GM23338 (cell line): ENCODE measurements around the gene ZNF892. TPM values are rescaled to one million over a fixed set of nuclear protein-coding genes. Genes with fewer than 3 reads are reported as not detected.

Source experiments
- ATAC-seq: fragments of 200-7000 bp; cut with Tn5 transposase; 3 replicates; pipeline ENCODE4 v1.9.1; 2020
- DNase-seq: peaks from one replicate; pipeline ENCODE4 v3.0.0-alpha.2; 2015; ENCODE audit warnings: low spot score
- H2AFZ ChIP-seq: fragments of 200-600 bp; sonication (generic); 2 replicates; pipeline ENCODE4 v1.8.0; 2016; ENCODE audit warnings: antibody characterized with exemption, mild to moderate bottlenecking, moderate library complexity
- H3F3A ChIP-seq: fragments of 200-600 bp; sonication (generic); replicated peaks from 2 replicates; pipeline ENCODE4 v1.8.0; 2017; ENCODE audit warnings: antibody characterized with exemption, mixed run types, low read depth
- H3K27ac ChIP-seq: fragments of 200-600 bp; sonication (generic); 2 replicates; pipeline ENCODE4 v1.6.1; 2016; ENCODE audit warnings: low read depth
- H3K27me3 ChIP-seq: fragments of 200-600 bp; sonication (generic); 2 replicates; pipeline ENCODE4 v1.8.0; 2016; ENCODE audit warnings: mild to moderate bottlenecking, mixed run types, moderate library complexity; ENCODE audit not compliant: insufficient read depth
- H3K36me3 ChIP-seq: fragments of 200-600 bp; sonication (generic); 2 replicates; pipeline ENCODE4 v1.8.0; 2016; ENCODE audit warnings: mild to moderate bottlenecking; ENCODE audit not compliant: insufficient read depth
- H3K4me1 ChIP-seq: fragments of 200-600 bp; sonication (generic); 2 replicates; pipeline ENCODE4 v1.8.0; 2016; ENCODE audit warnings: mild to moderate bottlenecking, moderate library complexity; ENCODE audit not compliant: insufficient read depth
- H3K4me2 ChIP-seq: fragments of 200-600 bp; sonication (generic); 2 replicates; pipeline ENCODE4 v1.7.1; 2017; ENCODE audit warnings: mixed run types
- H3K4me3 ChIP-seq: fragments of 200-600 bp; sonication (generic); 2 replicates; pipeline ENCODE4 v1.6.1; 2016; ENCODE audit warnings: mixed run types
- H3K79me2 ChIP-seq: fragments of 200-600 bp; sonication (generic); replicated peaks from 2 replicates; pipeline ENCODE4 v1.8.0; 2017; ENCODE audit warnings: mild to moderate bottlenecking; ENCODE audit not compliant: insufficient read depth
- H3K9me2 ChIP-seq: fragments of 200-600 bp; sonication (generic); 2 replicates; pipeline ENCODE4 v1.8.0; 2017; ENCODE audit not compliant: insufficient read depth
- H4K20me1 ChIP-seq: fragments of 200-600 bp; sonication (generic); replicated peaks from 2 replicates; pipeline ENCODE4 v1.8.0; 2017; ENCODE audit warnings: mild to moderate bottlenecking; ENCODE audit not compliant: insufficient read depth
- H3K27ac Mint-ChIP-seq: 2 replicates; pipeline ENCODE4 v1.8.0; 2020; ENCODE audit warnings: inconsistent platforms, mild to moderate bottlenecking, moderate library complexity, mixed read lengths
- H3K27me3 Mint-ChIP-seq: 3 replicates; pipeline ENCODE4 v1.8.0; 2022; ENCODE audit warnings: low read depth, mild to moderate bottlenecking, moderate library complexity, mixed read lengths, inconsistent platforms; ENCODE audit not compliant: insufficient read depth, poor library complexity
- H3K36me3 Mint-ChIP-seq: 3 replicates; pipeline ENCODE4 v1.8.0; 2021; ENCODE audit warnings: low read depth, mild to moderate bottlenecking, inconsistent platforms, moderate library complexity, mixed read lengths
- H3K4me1 Mint-ChIP-seq: 3 replicates; pipeline ENCODE4 v1.8.0; 2020; ENCODE audit warnings: mild to moderate bottlenecking, inconsistent platforms, mixed read lengths
- H3K4me3 Mint-ChIP-seq: 3 replicates; pipeline ENCODE4 v1.8.0; 2021; ENCODE audit warnings: moderate library complexity, mild to moderate bottlenecking, inconsistent platforms, mixed read lengths
- H3K9me3 Mint-ChIP-seq: 3 replicates; pipeline ENCODE4 v1.8.0; 2020; ENCODE audit warnings: moderate library complexity, mild to moderate bottlenecking, inconsistent platforms, mixed read lengths
- JUNB ChIP-seq: IDR thresholded peaks from one replicate; pipeline ENCODE4 v1.6.1; 2016; ENCODE audit warnings: antibody characterized with exemption; ENCODE audit not compliant: unreplicated experiment
- NANOG ChIP-seq: IDR thresholded peaks from 2 replicates; pipeline ENCODE4 v1.6.1; 2016; ENCODE audit warnings: antibody characterized with exemption, borderline replicate concordance
- STAT1 ChIP-seq: IDR thresholded peaks from one replicate; pipeline ENCODE4 v1.6.1; 2016; ENCODE audit warnings: antibody characterized with exemption; ENCODE audit not compliant: unreplicated experiment
- ZNF331 ChIP-seq: fragments of 250-450 bp; sonication (Bioruptor Pico); IDR thresholded peaks from 2 replicates; pipeline ENCODE4 v1.5.0; 2020; ENCODE audit warnings: low read depth, mild to moderate bottlenecking, moderate library complexity
- polyA plus RNA-seq: library from polyadenylated mRNA; unstranded; fragments of >200 nt; fragmentation: Nextera tagmentation; extraction: Ambion mirVana; gene quantifications from 2 replicates; pipeline ENCODE4 v1.2.1, GENCODE V29; 2016
- total RNA-seq: library from RNA; depleted of rRNA; stranded (reverse); fragments of >200 nt; shearing (Covaris generic); gene quantifications from 2 replicates; pipeline ENCODE4 v1.2.3, GENCODE V29; 2014
- TF ChIP-seq, protein P1 (sequence below): IDR thresholded peaks from one replicate; pipeline ENCODE4 v1.6.1; 2018; ENCODE audit warnings: antibody characterized with exemption; ENCODE audit not compliant: unreplicated experiment
- TF ChIP-seq, protein P2 (sequence below), 2 experiments: fragments of 200-600 bp in 1 of 2; sonication (generic) in 1 of 2; conservative IDR thresholded peaks; 2 replicates each; pipeline versions ENCODE4 v1.5.1 to v1.6.1; 2016 to 2017; ENCODE audit warnings: antibody characterized with exemption in 2 of 2, low read depth in 2 of 2, mild to moderate bottlenecking in 2 of 2, moderate library complexity in 1 of 2
- TF ChIP-seq, protein P3 (sequence below): fragments of 250-450 bp; sonication (Bioruptor Pico); IDR thresholded peaks from 2 replicates; pipeline ENCODE4 v1.5.0; 2020; ENCODE audit warnings: mild to moderate bottlenecking, moderate library complexity

ZNF892 gene
- total and polyA plus RNA-seq, 2 experiments from 2014 or later: 2.2 to 17.9 TPM

DNA sequence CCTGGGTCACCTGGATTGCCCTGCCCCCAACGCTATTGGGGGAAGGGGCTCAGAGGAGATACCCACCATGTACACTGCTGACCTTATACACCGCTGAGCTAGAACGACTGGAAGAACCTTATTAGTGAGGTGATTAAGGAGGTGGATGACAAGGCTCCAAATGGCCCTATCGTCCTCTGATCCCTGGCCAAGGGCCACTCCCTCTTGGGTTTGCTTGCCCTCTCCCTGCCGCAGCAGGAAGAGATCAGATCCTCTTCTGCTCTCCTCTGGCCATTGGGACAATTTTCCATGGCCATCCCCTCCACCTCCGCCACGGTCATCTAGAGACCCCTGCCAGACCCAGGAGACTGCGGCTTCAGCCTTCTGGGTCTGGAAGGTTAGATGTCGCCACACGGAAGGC lies 48.9 kb upstream of the ZNF892 start:
- Mint-ChIP-seq H3K4me3 (peak overlapping the region; percentile 83), H3K27ac (no peak overlapping the region), H3K27me3 (peaks cover 11% of the 10 kb centered on the region), H3K9me3 (peaks cover 10% of the 10 kb centered on the region), H3K4me1 (peaks cover 3% of the 10 kb centered on the region; the same call in 1 of the 3 replicates), H3K36me3 (peaks cover 28% of the 10 kb centered on the region)
- Histone ChIP-seq H4K20me1 (0 out of 2 replicates have a peak, but pooled peaks cover 3% of the 10 kb centered on the region), H3K4me2 (peak overlapping the region; percentile 91), H3K36me3 (no peaks in the 10 kb centered on the region), H3K9me2 (no peaks in the 10 kb centered on the region), H2AFZ (peak overlapping the region; percentile 99), H3K4me3 (peak overlapping the region; percentile 80), H3K4me1 (peaks cover 7% of the 10 kb centered on the region), H3K27me3 (peaks cover 35% of the 10 kb centered on the region), H3K79me2 (no peaks in the 10 kb centered on the region), H3F3A (0 out of 2 replicates have a peak, but pooled peaks cover 4% of the 10 kb centered on the region), H3K27ac (no peak overlapping the region)
- TF ChIP-seq, protein P1, sequence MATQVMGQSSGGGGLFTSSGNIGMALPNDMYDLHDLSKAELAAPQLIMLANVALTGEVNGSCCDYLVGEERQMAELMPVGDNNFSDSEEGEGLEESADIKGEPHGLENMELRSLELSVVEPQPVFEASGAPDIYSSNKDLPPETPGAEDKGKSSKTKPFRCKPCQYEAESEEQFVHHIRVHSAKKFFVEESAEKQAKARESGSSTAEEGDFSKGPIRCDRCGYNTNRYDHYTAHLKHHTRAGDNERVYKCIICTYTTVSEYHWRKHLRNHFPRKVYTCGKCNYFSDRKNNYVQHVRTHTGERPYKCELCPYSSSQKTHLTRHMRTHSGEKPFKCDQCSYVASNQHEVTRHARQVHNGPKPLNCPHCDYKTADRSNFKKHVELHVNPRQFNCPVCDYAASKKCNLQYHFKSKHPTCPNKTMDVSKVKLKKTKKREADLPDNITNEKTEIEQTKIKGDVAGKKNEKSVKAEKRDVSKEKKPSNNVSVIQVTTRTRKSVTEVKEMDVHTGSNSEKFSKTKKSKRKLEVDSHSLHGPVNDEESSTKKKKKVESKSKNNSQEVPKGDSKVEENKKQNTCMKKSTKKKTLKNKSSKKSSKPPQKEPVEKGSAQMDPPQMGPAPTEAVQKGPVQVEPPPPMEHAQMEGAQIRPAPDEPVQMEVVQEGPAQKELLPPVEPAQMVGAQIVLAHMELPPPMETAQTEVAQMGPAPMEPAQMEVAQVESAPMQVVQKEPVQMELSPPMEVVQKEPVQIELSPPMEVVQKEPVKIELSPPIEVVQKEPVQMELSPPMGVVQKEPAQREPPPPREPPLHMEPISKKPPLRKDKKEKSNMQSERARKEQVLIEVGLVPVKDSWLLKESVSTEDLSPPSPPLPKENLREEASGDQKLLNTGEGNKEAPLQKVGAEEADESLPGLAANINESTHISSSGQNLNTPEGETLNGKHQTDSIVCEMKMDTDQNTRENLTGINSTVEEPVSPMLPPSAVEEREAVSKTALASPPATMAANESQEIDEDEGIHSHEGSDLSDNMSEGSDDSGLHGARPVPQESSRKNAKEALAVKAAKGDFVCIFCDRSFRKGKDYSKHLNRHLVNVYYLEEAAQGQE: no peak
- TF ChIP-seq STAT1 (no peak), ZNF331 (CRISPR knock-in tag) (no peak), NANOG (no peak), JUNB (no peak)
- TF ChIP-seq, protein P2, sequence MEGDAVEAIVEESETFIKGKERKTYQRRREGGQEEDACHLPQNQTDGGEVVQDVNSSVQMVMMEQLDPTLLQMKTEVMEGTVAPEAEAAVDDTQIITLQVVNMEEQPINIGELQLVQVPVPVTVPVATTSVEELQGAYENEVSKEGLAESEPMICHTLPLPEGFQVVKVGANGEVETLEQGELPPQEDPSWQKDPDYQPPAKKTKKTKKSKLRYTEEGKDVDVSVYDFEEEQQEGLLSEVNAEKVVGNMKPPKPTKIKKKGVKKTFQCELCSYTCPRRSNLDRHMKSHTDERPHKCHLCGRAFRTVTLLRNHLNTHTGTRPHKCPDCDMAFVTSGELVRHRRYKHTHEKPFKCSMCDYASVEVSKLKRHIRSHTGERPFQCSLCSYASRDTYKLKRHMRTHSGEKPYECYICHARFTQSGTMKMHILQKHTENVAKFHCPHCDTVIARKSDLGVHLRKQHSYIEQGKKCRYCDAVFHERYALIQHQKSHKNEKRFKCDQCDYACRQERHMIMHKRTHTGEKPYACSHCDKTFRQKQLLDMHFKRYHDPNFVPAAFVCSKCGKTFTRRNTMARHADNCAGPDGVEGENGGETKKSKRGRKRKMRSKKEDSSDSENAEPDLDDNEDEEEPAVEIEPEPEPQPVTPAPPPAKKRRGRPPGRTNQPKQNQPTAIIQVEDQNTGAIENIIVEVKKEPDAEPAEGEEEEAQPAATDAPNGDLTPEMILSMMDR (conservative IDR thresholded peaks at IDR 0.05; ENCODE audit: low read depth in 2 of 2): no peak
- no peak for ATAC-seq
- peak; percentile 1 for DNase-seq

DNA sequence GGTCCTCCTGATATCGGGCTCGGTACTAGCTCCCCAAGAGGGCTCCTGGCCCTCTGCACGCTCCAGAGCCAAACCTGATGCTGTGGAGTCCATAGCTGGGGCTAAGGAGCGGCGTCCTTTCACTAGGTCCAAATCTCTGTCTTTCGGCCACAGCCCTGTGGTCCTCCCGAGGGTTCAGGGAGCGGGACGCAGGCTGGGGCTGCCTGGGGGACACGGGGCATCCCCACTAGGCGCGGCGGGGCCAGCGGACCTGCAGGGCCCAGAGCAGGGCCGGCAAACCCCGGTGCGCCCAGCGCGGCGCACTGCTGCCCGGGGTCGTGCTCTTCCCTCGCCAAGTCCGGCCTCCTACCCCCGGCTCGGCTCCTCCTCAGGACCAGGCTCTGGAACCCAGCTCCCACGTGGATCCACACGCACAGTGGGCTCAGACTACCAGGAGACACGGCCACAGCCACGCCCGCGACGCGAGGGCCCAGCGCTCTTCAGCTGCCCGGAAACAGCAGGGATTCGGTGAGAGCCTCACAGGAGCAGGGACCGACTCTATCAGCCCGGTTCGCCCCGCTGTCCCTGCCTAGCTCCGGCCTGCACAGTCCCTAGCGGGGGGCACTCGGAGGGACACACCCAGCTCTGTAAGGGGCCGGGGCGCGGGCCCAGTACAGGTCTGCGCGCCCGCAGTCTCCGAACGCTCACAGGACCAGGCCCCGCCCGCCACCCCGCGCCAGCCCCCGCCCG lies 48.3 kb upstream of the ZNF892 start:
- H4K20me1 ChIP-seq: 0 out of 2 replicates have a peak, but pooled peaks cover 3% of the 10 kb centered on the region
- H2AFZ ChIP-seq: peak overlapping the region; percentile 99
- H3K27me3 Mint-ChIP-seq: peaks cover 11% of the 10 kb centered on the region
- H3K27ac ChIP-seq: no peak overlapping the region
- ATAC-seq: peak; percentile 85
- H3F3A ChIP-seq: 0 out of 2 replicates have a peak, but pooled peaks cover 4% of the 10 kb centered on the region
- peaks cover 3% of the 10 kb centered on the region; the same call in 2 of the 3 replicates for H3K4me1 Mint-ChIP-seq
- H3K36me3 Mint-ChIP-seq: peaks cover 22% of the 10 kb centered on the region
- H3K4me2 ChIP-seq: peak overlapping the region; percentile 91
- H3K27ac Mint-ChIP-seq: no peak overlapping the region
- DNase-seq: peak; percentile 72
- peaks cover 7% of the 10 kb centered on the region for H3K4me1 ChIP-seq
- peak overlapping the region; percentile 80 for H3K4me3 ChIP-seq
- H3K9me3 Mint-ChIP-seq: peaks cover 8% of the 10 kb centered on the region
- H3K79me2 ChIP-seq: peaks cover 5% of the 10 kb centered on the region
- no peaks in the 10 kb centered on the region for H3K36me3 ChIP-seq
- peaks cover 35% of the 10 kb centered on the region for H3K27me3 ChIP-seq
- peak overlapping the region; percentile 83 for H3K4me3 Mint-ChIP-seq
- H3K9me2 ChIP-seq: no peaks in the 10 kb centered on the region
- no peak for TF ChIP-seq JUNB
- TF ChIP-seq, protein P3, sequence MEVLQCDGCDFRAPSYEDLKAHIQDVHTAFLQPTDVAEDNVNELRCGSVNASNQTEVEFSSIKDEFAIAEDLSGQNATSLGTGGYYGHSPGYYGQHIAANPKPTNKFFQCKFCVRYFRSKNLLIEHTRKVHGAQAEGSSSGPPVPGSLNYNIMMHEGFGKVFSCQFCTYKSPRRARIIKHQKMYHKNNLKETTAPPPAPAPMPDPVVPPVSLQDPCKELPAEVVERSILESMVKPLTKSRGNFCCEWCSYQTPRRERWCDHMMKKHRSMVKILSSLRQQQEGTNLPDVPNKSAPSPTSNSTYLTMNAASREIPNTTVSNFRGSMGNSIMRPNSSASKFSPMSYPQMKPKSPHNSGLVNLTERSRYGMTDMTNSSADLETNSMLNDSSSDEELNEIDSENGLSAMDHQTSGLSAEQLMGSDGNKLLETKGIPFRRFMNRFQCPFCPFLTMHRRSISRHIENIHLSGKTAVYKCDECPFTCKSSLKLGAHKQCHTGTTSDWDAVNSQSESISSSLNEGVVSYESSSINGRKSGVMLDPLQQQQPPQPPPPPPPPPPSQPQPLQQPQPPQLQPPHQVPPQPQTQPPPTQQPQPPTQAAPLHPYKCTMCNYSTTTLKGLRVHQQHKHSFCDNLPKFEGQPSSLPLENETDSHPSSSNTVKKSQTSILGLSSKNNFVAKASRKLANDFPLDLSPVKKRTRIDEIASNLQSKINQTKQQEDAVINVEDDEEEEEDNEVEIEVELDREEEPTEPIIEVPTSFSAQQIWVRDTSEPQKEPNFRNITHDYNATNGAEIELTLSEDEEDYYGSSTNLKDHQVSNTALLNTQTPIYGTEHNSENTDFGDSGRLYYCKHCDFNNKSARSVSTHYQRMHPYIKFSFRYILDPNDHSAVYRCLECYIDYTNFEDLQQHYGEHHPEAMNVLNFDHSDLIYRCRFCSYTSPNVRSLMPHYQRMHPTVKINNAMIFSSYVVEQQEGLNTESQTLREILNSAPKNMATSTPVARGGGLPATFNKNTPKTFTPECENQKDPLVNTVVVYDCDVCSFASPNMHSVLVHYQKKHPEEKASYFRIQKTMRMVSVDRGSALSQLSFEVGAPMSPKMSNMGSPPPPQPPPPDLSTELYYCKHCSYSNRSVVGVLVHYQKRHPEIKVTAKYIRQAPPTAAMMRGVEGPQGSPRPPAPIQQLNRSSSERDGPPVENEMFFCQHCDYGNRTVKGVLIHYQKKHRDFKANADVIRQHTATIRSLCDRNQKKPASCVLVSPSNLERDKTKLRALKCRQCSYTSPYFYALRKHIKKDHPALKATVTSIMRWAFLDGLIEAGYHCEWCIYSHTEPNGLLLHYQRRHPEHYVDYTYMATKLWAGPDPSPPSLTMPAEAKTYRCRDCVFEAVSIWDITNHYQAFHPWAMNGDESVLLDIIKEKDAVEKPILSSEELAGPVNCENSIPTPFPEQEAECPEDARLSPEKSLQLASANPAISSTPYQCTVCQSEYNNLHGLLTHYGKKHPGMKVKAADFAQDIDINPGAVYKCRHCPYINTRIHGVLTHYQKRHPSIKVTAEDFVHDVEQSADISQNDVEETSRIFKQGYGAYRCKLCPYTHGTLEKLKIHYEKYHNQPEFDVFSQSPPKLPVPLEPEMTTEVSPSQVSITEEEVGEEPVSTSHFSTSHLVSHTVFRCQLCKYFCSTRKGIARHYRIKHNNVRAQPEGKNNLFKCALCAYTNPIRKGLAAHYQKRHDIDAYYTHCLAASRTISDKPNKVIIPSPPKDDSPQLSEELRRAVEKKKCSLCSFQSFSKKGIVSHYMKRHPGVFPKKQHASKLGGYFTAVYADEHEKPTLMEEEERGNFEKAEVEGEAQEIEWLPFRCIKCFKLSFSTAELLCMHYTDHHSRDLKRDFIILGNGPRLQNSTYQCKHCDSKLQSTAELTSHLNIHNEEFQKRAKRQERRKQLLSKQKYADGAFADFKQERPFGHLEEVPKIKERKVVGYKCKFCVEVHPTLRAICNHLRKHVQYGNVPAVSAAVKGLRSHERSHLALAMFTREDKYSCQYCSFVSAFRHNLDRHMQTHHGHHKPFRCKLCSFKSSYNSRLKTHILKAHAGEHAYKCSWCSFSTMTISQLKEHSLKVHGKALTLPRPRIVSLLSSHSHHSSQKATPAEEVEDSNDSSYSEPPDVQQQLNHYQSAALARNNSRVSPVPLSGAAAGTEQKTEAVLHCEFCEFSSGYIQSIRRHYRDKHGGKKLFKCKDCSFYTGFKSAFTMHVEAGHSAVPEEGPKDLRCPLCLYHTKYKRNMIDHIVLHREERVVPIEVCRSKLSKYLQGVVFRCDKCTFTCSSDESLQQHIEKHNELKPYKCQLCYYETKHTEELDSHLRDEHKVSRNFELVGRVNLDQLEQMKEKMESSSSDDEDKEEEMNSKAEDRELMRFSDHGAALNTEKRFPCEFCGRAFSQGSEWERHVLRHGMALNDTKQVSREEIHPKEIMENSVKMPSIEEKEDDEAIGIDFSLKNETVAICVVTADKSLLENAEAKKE: no peak
